GM12878 (cell line): ENCODE results near the gene ITPR2. TPM values are rescaled to one million over a fixed set of nuclear protein-coding genes. Genes with fewer than 3 reads are reported as not detected.

Experiments
- ATAC-seq: fragments of 200-7000 bp; cut with Tn5 transposase; 3 replicates; pipeline ENCODE4 v1.9.1; 2020; ENCODE audit warnings: mild to moderate bottlenecking, moderate library complexity
- BruUV-seq: library from RNA; stranded (reverse); fragments of 400-500 nt; replicated peaks from 2 replicates; lab custom pipeline; 2021; lab: Mats Ljungman, UMichigan
- CTCF ChIA-PET: fragments of 300-600 bp; sonication (Branson Sonifier 250); formaldehyde crosslinking; extraction: SDS; loops from one replicate; lab custom pipeline; 2021; ENCODE audit warnings: inconsistent platforms; lab: Yijun Ruan, JAX
- POLR2A ChIA-PET: fragments of 350-600 bp; formaldehyde crosslinking; extraction: SDS; loops from one replicate; lab custom pipeline; 2021; ENCODE audit warnings: inconsistent platforms; lab: Charles Lee
- RAD21 ChIA-PET: fragments of 300-600 bp; sonication (Branson Sonifier 250); formaldehyde crosslinking; loops from one replicate; lab custom pipeline; 2023; ENCODE audit warnings: antibody characterized with exemption; ENCODE audit not compliant: unreplicated experiment; lab: Charles Lee
- SMC1A ChIA-PET: fragments of 300-600 bp; sonication (Branson Sonifier 250); formaldehyde crosslinking; loops from one replicate; lab custom pipeline; 2023; ENCODE audit not compliant: unreplicated experiment, uncharacterized antibody; lab: Charles Lee
- DNase-seq: peaks from one replicate; pipeline ENCODE4 v3.0.0-alpha.2; 2011; ENCODE audit warnings: low read depth, low spot score
- FAIRE-seq: peaks from 3 replicates; lab custom pipeline; 2011; peaks lifted over from hg19 to GRCh38; lab: Jason Lieb, UNC
- H2AFZ ChIP-seq: 2 replicates; pipeline ENCODE4 v1.6.0; 2011; ENCODE audit warnings: low read depth, low read length, control low read depth; ENCODE audit not compliant: control insufficient read depth
- H3K27ac ChIP-seq: 2 replicates; pipeline ENCODE4 v1.5.1; 2011; ENCODE audit warnings: control low read depth; ENCODE audit not compliant: control insufficient read depth, insufficient read depth
- H3K27me3 ChIP-seq, 2 experiments: replicated peaks in 1 of 2; 2 replicates each; pipeline versions ENCODE4 v1.6.0 to v1.6.1; 2011; ENCODE audit warnings: low read length in 1 of 2; ENCODE audit not compliant: control insufficient read depth in 2 of 2, insufficient read depth in 2 of 2
- H3K36me3 ChIP-seq, 2 experiments: 2 replicates each; pipeline ENCODE4 v1.5.1; 2011; ENCODE audit warnings: low read length in 1 of 2; ENCODE audit not compliant: control insufficient read depth in 2 of 2, insufficient read depth in 2 of 2
- H3K4me1 ChIP-seq: 2 replicates; pipeline ENCODE4 v1.6.1; 2011; ENCODE audit warnings: mild to moderate bottlenecking, low read length, moderate library complexity, mixed read lengths; ENCODE audit not compliant: control insufficient read depth, insufficient read depth
- H3K4me2 ChIP-seq: 2 replicates; pipeline ENCODE4 v1.6.0; 2011; ENCODE audit warnings: control low read depth; ENCODE audit not compliant: control insufficient read depth, insufficient read depth
- H3K4me3 ChIP-seq: fragments of 200-600 bp; sonication (generic); 2 replicates; pipeline ENCODE4 v1.5.1; 2016
- H3K79me2 ChIP-seq: 2 replicates; pipeline ENCODE4 v1.6.0; 2011; ENCODE audit warnings: low read length; ENCODE audit not compliant: control insufficient read depth, insufficient read depth
- H3K9ac ChIP-seq: 2 replicates; pipeline ENCODE4 v1.8.0; 2011; ENCODE audit warnings: low read length, control low read depth, mixed read lengths; ENCODE audit not compliant: control insufficient read depth, insufficient read depth
- H3K9me3 ChIP-seq: replicated peaks from 3 replicates; pipeline ENCODE4 v1.5.1; 2011; ENCODE audit warnings: mild to moderate bottlenecking, low read length; ENCODE audit not compliant: control insufficient read depth, insufficient read depth
- H4K20me1 ChIP-seq: 2 replicates; pipeline ENCODE4 v1.6.0; 2011; ENCODE audit not compliant: control insufficient read depth, insufficient read depth
- HDAC2 ChIP-seq: fragments of 200-600 bp; sonication (generic); IDR thresholded peaks from 2 replicates; pipeline ENCODE4 v1.6.1; 2017
- MYB ChIP-seq: fragments of 150-350 bp; IDR thresholded peaks from 2 replicates; pipeline ENCODE4 v1.6.1; 2014; ENCODE audit warnings: mild to moderate bottlenecking, low read depth, low read length, borderline replicate concordance
- RB1 ChIP-seq: fragments of 450-650 bp; formaldehyde crosslinking; IDR thresholded peaks from 2 replicates; pipeline ENCODE4 v1.6.1; 2017; ENCODE audit warnings: mild to moderate bottlenecking, borderline replicate concordance
- ZNF217 ChIP-seq: fragments of 450-650 bp; IDR thresholded peaks from 2 replicates; pipeline ENCODE4 v1.6.1; 2017; ENCODE audit warnings: antibody characterized with exemption, mild to moderate bottlenecking
- WGBS: methylation state at CpG from one replicate; pipeline ENCODE4 v1.1.6; 2016; ENCODE audit warnings: low lambda C conversion rate; ENCODE audit not compliant: insufficient replicate concordance, insufficient coverage; ENCODE audit errors: missing lambda C conversion rate; 5-methylcytosine and 5-hydroxymethylcytosine counted together
- in situ Hi-C: fragments of 300-500 bp; cut with MboI; formaldehyde crosslinking; loops from 9 replicates; pipeline ENCODE4 v1.14.3; 2018; ENCODE audit warnings: mixed read lengths
- intact Hi-C: fragments of 100-400 bp; cut with micrococcal nuclease; formaldehyde crosslinking; loops from one replicate; pipeline ENCODE4 v1.14.2; 2022; ENCODE audit not compliant: unreplicated experiment
- polyA plus RNA-seq, 11 experiments: library from polyadenylated mRNA; depleted of rRNA in 4 of 11; unstranded in 6 of 11; stranded (reverse) in 5 of 11; fragments of >200 nt; fragmentation: Nextera tagmentation in 4 of 11; fragmentation: Illumina TruSeq in 1 of 11; extraction: Ambion mirVana in 4 of 11; extraction: Trizol in 1 of 11; gene quantifications; 1 replicate in 1 of 11; 2 replicates in 10 of 11; pipeline versions ENCODE4 v1.2.1 to v1.2.3, GENCODE V29; 2011 to 2016; ENCODE audit warnings: inconsistent platforms in 2 of 11, missing spikeins in 2 of 11, low read depth in 1 of 11
- total RNA-seq, 4 experiments: library from RNA; depleted of rRNA in 3 of 4; stranded (reverse); fragments of >200 nt in 3 of 4; fragmentation: Illumina TruSeq in 1 of 4; extraction: Trizol in 1 of 4; gene quantifications; 2 replicates each; pipeline versions ENCODE4 v1.2.1 to v1.2.3, GENCODE V29; 2013 to 2021
- TF ChIP-seq, protein P1 (sequence below), 3 experiments: IDR thresholded peaks in 2 of 3; conservative IDR thresholded peaks in 1 of 3; 2 replicates each; pipeline ENCODE4 v1.5.1; 2011; ENCODE audit warnings: low read depth in 3 of 3, low read length in 3 of 3, mild to moderate bottlenecking in 3 of 3, control low read depth in 2 of 3, moderate library complexity in 2 of 3, inconsistent platforms in 1 of 3, mixed read lengths in 1 of 3; ENCODE audit not compliant: control insufficient read depth in 2 of 3, insufficient read depth in 1 of 3; ENCODE audit errors: extremely low read depth in 1 of 3

The ITPR2 gene
- total and polyA plus RNA-seq, 10 of the 15 experiments (the other 5 are each of a cell fraction or from before 2014, with no cell fraction given), result 7.5 to 76.2 (median 47.1) TPM

DNA sequence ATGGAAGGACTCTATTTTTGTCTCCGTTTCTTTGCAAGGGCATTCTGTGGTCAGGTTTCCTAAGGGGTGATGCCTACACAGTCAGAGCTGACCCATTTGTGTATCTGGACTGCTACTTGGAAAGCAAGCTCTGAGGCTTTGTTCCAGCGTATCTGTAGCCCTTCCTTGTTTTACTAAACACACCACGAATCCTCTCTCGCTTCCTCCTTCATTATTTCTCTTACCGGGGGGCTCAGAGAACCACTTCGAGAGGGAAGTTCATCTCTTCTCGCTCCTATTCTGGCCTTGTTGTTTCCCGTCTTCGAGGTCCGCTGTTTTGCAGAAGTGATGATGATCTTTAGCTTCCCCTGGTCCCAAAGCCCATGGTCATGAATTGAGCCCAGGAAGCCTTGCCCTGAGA lies 472.9 kb downstream of the ITPR2 start:
- ChIA-PET CTCF (interaction anchor here (0.7 to 1.7 kb wide), 4 partner anchors 35 to 262 kb away, joined by 3 to 5 read pairs (median 4); no protein-coding TSS in a partner anchor), POLR2A (no interaction called here)

More for the DNA sequence above, 472.9 kb downstream of the ITPR2 start:
- FAIRE-seq, result no peak
- Histone ChIP-seq H3K9me3 (no peaks in the 10 kb centered on the region), H3K4me3 (no peak overlapping the region), H3K4me1 (no peaks in the 10 kb centered on the region), H2AFZ (no peak overlapping the region), H3K27me3 (no peaks in the 10 kb centered on the region), H3K79me2 (no peaks in the 10 kb centered on the region), H3K9ac (no peak overlapping the region), H3K4me2 (no peak overlapping the region), H3K36me3 (no peaks in the 10 kb centered on the region; a peak in 1 of 4 replicates), H3K27ac (no peak overlapping the region), H4K20me1 (no peaks in the 10 kb centered on the region)
- in situ Hi-C loops (no loop called here), intact Hi-C loops (no loop called here)
- WGBS, result 56% methylated on average over 10 of the region's 10 CpGs
- BruUV-seq, result no TSS peak
- DNase-seq, result no peak
- ATAC-seq, result no peak
- ChIA-PET SMC1A (interaction anchor here (0.8 to 2.1 kb wide), 6 partner anchors 8 to 241 kb away, joined by 3 to 12 read pairs (median 4); no protein-coding TSS in a partner anchor), RAD21 (interaction anchor here (1.5 kb wide), 1 partner anchor 14 kb away, joined by 4 read pairs; no protein-coding TSS in a partner anchor)
- no peak for TF ChIP-seq MYB
- TF ChIP-seq HDAC2, result no peak
- TF ChIP-seq ZNF217, result no peak
- no peak for TF ChIP-seq RB1
- TF ChIP-seq, protein P1, sequence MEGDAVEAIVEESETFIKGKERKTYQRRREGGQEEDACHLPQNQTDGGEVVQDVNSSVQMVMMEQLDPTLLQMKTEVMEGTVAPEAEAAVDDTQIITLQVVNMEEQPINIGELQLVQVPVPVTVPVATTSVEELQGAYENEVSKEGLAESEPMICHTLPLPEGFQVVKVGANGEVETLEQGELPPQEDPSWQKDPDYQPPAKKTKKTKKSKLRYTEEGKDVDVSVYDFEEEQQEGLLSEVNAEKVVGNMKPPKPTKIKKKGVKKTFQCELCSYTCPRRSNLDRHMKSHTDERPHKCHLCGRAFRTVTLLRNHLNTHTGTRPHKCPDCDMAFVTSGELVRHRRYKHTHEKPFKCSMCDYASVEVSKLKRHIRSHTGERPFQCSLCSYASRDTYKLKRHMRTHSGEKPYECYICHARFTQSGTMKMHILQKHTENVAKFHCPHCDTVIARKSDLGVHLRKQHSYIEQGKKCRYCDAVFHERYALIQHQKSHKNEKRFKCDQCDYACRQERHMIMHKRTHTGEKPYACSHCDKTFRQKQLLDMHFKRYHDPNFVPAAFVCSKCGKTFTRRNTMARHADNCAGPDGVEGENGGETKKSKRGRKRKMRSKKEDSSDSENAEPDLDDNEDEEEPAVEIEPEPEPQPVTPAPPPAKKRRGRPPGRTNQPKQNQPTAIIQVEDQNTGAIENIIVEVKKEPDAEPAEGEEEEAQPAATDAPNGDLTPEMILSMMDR (IDR thresholded peaks at IDR 0.05 in 2 of 3, conservative IDR thresholded peaks at IDR 0.05 in 1 of 3; ENCODE audit: control insufficient read depth in 2 of 3, extremely low read depth in 1 of 3, insufficient read depth in 1 of 3, low read depth in 3 of 3, low read length in 3 of 3), result no peak
